Activated CD8-positive, alpha-beta memory T cell treated with anti-CD3 and anti-CD28 coated beads, Interleukin-2, amount 50 U/mL, for 24 hours (primary cell): ENCODE measurements around the gene GART.
A peak's percentile ranks its signal among the peaks of the same experiment; 100 is the strongest.

ENCODE experiments used
- DNase-seq: peaks from one replicate; pipeline ENCODE4 v3.0.0-alpha.2; 2020; ENCODE audit errors: extremely low read depth

GART gene

GRCh38 chr21:33554236-33554981 is 12.5 kb upstream of the GART start:
- no peak for DNase-seq

DNA sequence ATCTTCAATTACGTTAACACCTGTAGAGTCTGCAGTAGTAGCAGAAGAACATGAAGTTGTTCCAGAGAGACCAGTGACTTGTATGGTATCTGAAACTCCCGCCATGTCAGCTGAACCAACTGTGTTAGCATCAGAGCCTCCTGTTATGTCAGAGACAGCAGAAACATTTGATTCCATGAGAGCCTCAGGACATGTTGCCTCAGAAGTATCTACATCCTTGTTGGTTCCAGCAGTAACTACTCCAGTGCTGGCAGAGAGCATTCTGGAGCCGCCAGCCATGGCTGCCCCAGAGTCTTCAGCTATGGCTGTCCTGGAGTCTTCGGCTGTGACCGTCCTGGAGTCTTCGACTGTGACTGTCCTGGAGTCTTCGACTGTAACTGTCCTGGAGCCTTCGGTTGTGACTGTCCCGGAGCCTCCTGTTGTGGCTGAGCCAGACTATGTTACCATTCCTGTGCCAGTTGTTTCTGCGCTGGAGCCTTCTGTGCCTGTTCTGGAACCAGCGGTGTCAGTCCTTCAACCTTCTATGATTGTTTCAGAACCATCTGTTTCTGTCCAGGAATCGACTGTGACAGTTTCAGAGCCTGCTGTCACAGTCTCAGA is 11.2 kb upstream of the GART start:
- DNase-seq = no peak

GRCh38 chr21:33552093-33552998 is 10.4 kb upstream of the GART start:
- DNase-seq = no peak

DNA sequence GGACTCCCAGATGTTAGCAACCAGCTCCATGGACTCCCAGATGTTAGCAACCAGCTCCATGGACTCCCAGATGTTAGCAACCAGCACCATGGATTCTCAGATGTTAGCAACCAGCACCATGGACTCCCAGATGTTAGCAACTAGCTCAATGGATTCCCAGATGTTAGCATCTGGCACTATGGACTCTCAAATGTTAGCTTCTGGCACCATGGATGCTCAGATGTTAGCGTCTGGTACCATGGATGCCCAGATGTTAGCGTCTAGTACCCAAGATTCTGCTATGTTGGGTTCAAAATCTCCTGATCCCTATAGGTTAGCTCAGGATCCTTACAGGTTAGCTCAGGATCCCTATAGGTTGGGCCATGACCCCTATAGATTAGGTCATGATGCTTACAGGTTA is 9.7 kb upstream of the GART start:
- DNase-seq = no peak

DNA sequence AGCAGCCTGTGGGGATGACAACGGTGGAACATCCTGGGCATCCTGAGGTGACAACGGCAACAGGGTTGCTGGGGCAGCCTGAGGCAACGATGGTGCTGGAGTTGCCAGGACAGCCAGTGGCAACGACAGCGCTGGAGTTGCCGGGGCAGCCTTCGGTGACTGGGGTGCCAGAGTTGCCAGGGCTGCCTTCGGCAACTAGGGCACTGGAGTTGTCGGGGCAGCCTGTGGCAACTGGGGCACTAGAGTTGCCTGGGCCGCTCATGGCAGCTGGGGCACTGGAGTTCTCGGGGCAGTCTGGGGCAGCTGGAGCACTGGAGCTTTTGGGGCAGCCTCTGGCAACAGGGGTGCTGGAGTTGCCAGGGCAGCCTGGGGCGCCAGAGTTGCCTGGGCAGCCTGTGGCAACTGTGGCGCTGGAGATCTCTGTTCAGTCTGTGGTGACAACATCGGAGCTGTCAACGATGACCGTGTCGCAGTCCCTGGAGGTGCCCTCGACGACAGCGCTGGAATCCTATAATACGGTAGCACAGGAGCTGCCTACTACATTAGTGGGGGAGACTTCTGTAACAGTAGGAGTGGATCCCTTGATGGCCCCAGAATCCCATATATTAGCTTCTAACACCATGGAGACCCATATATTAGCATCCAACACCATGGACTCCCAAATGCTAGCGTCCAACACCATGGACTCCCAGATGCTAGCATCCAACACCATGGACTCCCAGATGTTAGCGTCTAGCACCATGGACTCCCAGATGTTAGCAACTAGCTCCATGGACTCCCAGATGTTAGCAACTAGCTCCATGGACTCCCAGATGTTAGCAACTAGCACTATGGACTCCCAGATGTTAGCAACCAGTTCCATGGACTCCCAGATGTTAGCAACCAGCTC is 9.1 kb upstream of the GART start:
- DNase-seq = no peak

GRCh38 chr21:33549848-33550771 is 8.2 kb upstream of the GART start:
- no peak for DNase-seq

GRCh38 chr21:33546086-33546485 is 4.2 kb upstream of the GART start:
- DNase-seq = no peak

DNA sequence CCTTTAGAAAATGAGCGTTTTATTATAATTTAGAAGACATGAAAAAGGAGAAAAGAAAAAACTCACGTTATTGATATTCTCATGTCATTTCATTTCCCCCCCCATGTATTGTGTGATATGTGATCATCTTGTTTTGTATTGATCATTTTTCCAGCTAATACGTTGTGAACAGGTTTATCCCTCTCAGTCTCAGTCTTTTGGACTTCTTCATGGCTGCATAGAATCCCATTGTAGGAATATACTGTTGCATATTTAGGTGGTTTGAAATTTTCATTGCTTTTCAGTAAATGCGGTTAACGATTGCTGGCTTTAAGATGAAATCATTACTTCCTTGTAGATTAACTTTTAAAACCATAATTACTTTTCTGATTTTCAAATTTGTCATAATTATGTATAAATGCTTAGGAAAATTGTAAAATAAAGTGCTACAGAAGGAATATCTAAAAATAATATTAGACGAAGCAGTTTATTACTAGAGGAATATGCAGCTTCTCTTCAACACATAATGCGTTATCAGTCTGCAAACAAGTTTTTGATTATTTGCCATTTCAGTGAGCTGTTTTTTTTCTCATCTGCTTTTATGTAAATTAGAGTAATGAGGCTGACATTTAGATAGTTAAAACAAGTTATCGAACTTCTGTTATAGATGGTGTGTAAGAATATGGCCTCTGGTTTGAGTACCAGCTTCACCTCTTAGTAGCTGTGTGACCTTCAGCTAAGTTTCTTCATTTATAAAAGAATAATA is 2.7 kb upstream of the GART start:
- no peak for DNase-seq

DNA sequence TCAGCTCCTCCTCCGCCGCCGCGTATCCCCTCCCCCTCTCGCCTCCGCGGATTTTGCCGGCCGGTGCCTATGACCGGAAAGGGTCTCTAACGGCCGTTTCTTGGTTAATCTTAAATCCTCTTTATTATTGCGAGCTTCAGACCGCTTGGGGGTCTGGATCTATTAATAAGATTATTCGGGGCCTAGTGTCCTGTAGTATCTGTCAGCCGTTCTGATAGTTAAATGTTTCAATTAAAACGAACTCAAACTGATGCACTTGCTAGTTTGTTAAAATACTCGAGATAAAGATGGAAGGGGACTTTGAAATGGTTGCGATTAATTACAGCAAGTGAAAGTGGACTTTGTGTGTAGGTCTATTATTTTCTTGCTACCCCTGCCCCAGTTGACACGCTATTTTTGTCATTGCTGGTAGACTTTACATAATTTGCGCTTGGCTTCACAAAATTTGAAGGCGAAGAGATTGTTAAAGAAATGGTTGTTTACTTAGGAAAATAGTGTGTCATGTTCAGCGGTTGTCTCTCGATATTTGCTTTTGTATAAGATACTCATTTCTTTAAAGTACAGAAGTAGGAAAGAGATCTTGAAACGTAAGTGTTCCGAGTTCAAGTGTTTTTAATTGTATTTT is 1.7 kb upstream of the GART start:
- no peak for DNase-seq

GRCh38 chr21:33542640-33543504 is 955 bp upstream of the GART start, which contains the start of gene SON:
Gene SON (plus strand): TSS chr21:33543038. CDS start chr21:33543093, 55 bp downstream.
- peak; percentile 95 for DNase-seq

GRCh38 chr21:33541105-33541711 is 709 bp downstream of the GART start:
- no peak for DNase-seq

DNA sequence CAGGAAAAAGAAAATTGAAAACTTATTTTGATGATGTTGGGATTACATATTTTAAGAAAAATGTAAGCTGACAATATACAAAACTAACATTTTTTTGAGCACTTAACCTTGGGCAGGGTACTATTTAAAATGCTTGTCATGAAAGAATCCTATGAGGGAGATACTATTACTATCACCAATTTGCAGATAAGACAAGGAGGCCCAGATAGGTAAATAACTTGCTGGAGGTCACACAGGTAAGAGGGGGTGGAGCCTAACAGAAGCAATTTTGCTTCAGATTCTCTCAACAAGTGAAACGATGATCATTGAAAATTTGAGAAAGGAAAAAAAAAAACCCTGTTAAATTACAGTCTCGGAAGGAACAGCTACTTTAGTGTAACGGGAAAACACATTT is 1.2 kb downstream of the GART start:
- DNase-seq = no peak

DNA sequence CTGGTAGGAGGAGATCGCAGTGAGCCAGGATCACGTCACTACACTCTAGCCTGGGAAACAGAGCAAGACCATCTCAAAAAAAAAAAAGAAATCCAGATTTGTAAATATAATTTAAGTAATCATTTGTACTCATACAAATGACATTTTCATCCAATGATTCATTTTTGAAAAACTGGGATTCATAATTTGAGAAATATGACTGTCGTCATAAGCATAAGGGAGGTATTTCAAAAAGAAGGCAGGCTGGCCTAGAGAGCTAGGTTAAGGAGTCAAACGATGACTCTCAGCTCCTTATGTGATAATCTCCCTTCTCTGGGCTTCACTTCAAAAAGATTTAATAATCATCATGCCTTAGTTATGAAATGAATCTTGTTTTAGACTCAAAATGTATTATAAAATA is 2.3 kb downstream of the GART start:
- no peak for DNase-seq

- no peak for DNase-seq
Observed at GRCh38 chr21:33537212-33537611, 4.7 kb downstream of the GART start.

DNA sequence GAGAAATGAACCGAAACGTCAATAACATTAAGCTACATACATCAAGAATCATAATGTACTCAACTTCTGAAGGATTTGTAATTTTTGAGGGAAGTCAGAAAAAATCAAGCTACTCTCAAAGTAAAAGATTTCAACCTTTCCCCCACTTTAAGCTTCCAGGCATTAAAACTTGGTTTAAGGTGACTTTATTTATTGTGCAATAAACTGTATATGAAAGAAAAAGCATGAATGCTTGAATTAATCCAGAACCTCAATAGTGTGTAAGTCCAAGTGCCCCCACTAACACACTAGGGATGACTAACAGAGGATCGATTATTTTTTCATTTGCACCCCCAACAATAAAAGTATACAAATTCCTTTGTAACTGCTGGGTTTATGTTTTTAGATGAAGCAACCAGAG is 10.9 kb downstream of the GART start:
- no peak for DNase-seq

DNA sequence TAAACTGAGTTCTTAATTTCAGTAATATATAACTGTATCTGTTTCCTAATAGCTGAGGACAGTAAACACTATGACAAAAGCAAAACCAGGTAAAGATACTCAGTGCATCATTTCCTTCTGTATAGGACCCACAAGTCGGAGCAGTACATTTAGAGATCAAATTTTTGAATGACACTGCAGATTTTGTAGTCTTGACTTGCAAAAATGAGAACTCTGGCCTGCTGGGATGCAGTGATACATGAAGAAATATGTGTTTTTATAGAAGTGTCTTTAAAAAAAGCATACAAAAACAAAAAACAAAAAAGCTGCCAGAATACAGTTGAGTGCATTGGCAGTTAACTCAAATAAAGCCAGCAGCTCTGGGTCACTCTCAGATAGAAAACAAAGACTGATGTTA is 19.0 kb downstream of the GART start:
- DNase-seq = no peak

DNA sequence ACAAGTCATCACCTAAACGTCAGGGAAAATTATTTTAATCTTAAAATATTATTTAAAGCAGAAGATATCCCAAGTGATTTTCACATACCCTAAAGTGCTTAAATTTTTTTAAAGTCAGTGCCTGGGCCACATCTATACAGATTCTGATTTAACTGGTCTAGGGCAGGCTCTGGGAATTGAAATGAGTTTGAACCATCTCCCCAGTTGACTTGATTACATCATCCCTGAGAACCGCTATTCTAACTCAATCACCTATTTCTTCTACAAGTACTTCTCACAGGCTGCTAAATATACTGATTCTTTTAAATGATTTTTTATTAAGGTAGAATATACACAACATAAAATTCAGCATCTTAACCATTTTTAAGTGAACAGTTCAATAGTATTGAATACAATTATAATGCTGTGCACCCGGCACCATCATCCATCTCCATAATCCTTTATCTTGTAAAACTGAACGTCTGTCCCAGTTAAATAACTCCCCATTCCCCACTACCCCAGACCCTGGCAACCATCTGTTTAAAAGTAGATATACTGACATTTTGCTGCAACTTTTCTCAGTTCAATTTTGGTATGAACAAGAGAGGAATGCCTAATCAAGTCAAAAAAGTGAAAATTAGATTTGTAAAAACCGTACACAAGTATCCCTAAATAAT is 19.5 kb downstream of the GART start:
- DNase-seq = no peak
